ENCODE results near the gene SYCP2L.

DNA sequence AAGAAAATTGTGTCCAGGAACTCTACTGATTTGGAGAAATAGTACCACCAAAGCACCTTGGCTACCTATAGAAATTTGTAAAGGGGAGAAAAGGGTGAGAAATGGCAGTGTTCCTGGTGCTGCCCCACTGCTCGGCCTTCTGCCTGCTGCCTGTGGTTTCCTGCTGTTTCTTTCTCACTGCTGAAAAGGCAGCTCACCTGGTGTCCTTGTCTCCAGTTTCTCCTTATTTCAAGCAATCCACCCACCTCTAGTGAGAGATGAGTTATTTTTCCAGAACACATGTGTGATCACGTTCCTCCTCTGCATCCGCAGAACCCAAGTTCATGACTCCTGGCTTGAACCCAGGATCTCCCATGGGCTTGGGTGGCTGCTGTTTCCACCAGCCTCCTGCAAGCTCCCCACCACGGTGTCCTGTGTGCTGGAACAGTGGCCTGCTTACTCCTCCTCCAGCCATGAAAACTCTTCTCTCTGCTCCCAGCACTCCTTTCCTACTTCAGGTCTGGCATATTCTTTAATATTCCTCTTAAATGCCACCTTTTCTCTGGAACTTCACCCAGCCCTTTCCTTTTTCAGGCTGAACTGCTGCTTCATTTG lies 108.4 kb downstream of the SYCP2L start:
- TF ChIP-seq, protein P1, sequence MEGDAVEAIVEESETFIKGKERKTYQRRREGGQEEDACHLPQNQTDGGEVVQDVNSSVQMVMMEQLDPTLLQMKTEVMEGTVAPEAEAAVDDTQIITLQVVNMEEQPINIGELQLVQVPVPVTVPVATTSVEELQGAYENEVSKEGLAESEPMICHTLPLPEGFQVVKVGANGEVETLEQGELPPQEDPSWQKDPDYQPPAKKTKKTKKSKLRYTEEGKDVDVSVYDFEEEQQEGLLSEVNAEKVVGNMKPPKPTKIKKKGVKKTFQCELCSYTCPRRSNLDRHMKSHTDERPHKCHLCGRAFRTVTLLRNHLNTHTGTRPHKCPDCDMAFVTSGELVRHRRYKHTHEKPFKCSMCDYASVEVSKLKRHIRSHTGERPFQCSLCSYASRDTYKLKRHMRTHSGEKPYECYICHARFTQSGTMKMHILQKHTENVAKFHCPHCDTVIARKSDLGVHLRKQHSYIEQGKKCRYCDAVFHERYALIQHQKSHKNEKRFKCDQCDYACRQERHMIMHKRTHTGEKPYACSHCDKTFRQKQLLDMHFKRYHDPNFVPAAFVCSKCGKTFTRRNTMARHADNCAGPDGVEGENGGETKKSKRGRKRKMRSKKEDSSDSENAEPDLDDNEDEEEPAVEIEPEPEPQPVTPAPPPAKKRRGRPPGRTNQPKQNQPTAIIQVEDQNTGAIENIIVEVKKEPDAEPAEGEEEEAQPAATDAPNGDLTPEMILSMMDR (IDR thresholded peaks at IDR 0.05): no peak
- no peak for TF ChIP-seq POLR2A (IDR thresholded peaks at IDR 0.05)
